ENCODE measurements around the gene SPATA18.

The SPATA18 gene

GRCh38 chr4:52144372-52144771, 93.3 kb downstream of the SPATA18 start:
- no peak overlapping the region for H3K4me3 ChIP-seq (ENCODE audit: low read length)
- H3K27me3 ChIP-seq (replicated peaks; ENCODE audit: control insufficient read depth, insufficient read depth, low read length) = no peaks in the 10 kb centered on the region
- H3K9ac ChIP-seq (ENCODE audit: low read length) = no peak overlapping the region
- DNase-seq (ENCODE audit: low read depth) = no peak
- H3K9me3 ChIP-seq (ENCODE audit: control insufficient read depth, low read length) = peaks cover 15% of the 10 kb centered on the region
- no peaks in the 10 kb centered on the region for H3K36me3 ChIP-seq (ENCODE audit: control insufficient read depth, insufficient read depth, low read length, severe bottlenecking)
- H3K4me1 ChIP-seq (ENCODE audit: control insufficient read depth, insufficient read depth, low read length) = peaks cover 21% of the 10 kb centered on the region
